PC-3 (cell line): ENCODE results near the gene ATP6V1G3. TPM values are rescaled to one million over a fixed set of nuclear protein-coding genes. Genes with fewer than 3 reads are reported as not detected.

Experiments
- ATAC-seq: fragments of 200-7000 bp; cut with Tn5 transposase; 2 replicates; pipeline ENCODE4 v1.9.1; 2020; ENCODE audit warnings: mild to moderate bottlenecking, moderate library complexity
- BruUV-seq: library from RNA; stranded (reverse); fragments of 400-500 nt; replicated peaks from 2 replicates; lab custom pipeline; 2021; lab: Mats Ljungman, UMichigan
- CTCF ChIA-PET: fragments of 300-600 bp; sonication (Branson Sonifier 250); formaldehyde crosslinking; loops from one replicate; lab custom pipeline; 2022; ENCODE audit warnings: antibody characterized with exemption; lab: Charles Lee
- POLR2A ChIA-PET: fragments of 300-600 bp; sonication (Branson Sonifier 250); formaldehyde crosslinking; loops from one replicate; lab custom pipeline; 2022; ENCODE audit warnings: antibody characterized with exemption; ENCODE audit not compliant: unreplicated experiment; lab: Charles Lee
- DNase-seq: peaks from one replicate; pipeline ENCODE4 v3.0.0-alpha.2; 2015
- H2AFZ ChIP-seq: fragments of 300-600 bp; sonication (generic); 2 replicates; pipeline ENCODE4 v1.6.0; 2016; ENCODE audit warnings: antibody characterized with exemption, low read length
- H3F3A ChIP-seq: fragments of 300-600 bp; sonication (generic); one replicate; pipeline ENCODE4 v1.6.0; 2017; ENCODE audit warnings: antibody characterized with exemption, low read length, control low read depth, mild to moderate bottlenecking; ENCODE audit not compliant: unreplicated experiment
- H3K27ac ChIP-seq: fragments of 300-600 bp; sonication (generic); 2 replicates; pipeline ENCODE4 v1.5.1; 2016; ENCODE audit warnings: mild to moderate bottlenecking, low read length
- H3K27me3 ChIP-seq: fragments of 300-600 bp; sonication (generic); 2 replicates; pipeline ENCODE4 v1.6.1; 2016; ENCODE audit warnings: low read length, mixed read lengths
- H3K36me3 ChIP-seq: fragments of 300-600 bp; sonication (generic); 2 replicates; pipeline ENCODE4 v1.6.1; 2016; ENCODE audit warnings: low read depth, mixed run types, low read length, mixed read lengths
- H3K4me1 ChIP-seq: fragments of 300-600 bp; sonication (generic); 2 replicates; pipeline ENCODE4 v1.5.1; 2016; ENCODE audit warnings: low read length; ENCODE audit not compliant: insufficient read depth
- H3K4me2 ChIP-seq: fragments of 300-600 bp; sonication (generic); 2 replicates; pipeline ENCODE4 v1.6.0; 2016; ENCODE audit warnings: low read length
- H3K4me3 ChIP-seq: fragments of 300-600 bp; sonication (generic); 2 replicates; pipeline ENCODE4 v1.5.1; 2016; ENCODE audit warnings: mild to moderate bottlenecking, low read length, mixed read lengths
- H3K79me2 ChIP-seq: fragments of 300-600 bp; sonication (generic); 2 replicates; pipeline ENCODE4 v1.6.1; 2017; ENCODE audit warnings: low read length, mixed read lengths
- H3K9ac ChIP-seq: fragments of 300-600 bp; sonication (generic); 2 replicates; pipeline ENCODE4 v1.6.0; 2016; ENCODE audit warnings: mild to moderate bottlenecking, low read length
- H3K9me2 ChIP-seq: fragments of 300-600 bp; sonication (generic); replicated peaks from 2 replicates; pipeline ENCODE4 v1.6.1; 2016; ENCODE audit warnings: mixed run types, low read length, mixed read lengths
- H3K9me3 ChIP-seq: fragments of 300-600 bp; sonication (generic); 2 replicates; pipeline ENCODE4 v1.6.1; 2016; ENCODE audit warnings: low read length, mixed read lengths
- H4K20me1 ChIP-seq: fragments of 300-600 bp; sonication (generic); 2 replicates; pipeline ENCODE4 v1.6.1; 2016; ENCODE audit warnings: low read length, mixed read lengths
- CTCF ChIP-seq: fragments of 300-600 bp; sonication (generic); conservative IDR thresholded peaks from 2 replicates; pipeline ENCODE4 v1.5.1; 2017; ENCODE audit warnings: antibody characterized with exemption, low read depth, mild to moderate bottlenecking, low read length
- EZH2 ChIP-seq: fragments of 300-600 bp; sonication (generic); IDR thresholded peaks from one replicate; pipeline ENCODE4 v1.6.1; 2017; ENCODE audit warnings: antibody characterized with exemption, mild to moderate bottlenecking, low read length; ENCODE audit not compliant: unreplicated experiment
- EZH2phosphoT487 ChIP-seq: fragments of 300-600 bp; sonication (generic); IDR thresholded peaks from 2 replicates; pipeline ENCODE4 v1.6.1; 2018; ENCODE audit warnings: mild to moderate bottlenecking, antibody characterized with exemption, low read length, borderline replicate concordance
- intact Hi-C: fragments of 100-400 bp; cut with micrococcal nuclease; formaldehyde crosslinking; loops from 2 replicates; pipeline ENCODE4 v1.9.0; 2023
- total RNA-seq: library from RNA; depleted of rRNA; stranded (reverse); fragments of >200 nt; gene quantifications from 2 replicates; pipeline ENCODE4 v1.2.3, GENCODE V29; 2014

ATP6V1G3 gene
- total RNA-seq, 1 experiment from 2014 or later, result not detected

GRCh38 chr1:198494139-198494538 lies 46.3 kb downstream of the ATP6V1G3 start:
- peaks cover 7% of the 10 kb centered on the region for H3F3A ChIP-seq
- no peaks in the 10 kb centered on the region for H3K79me2 ChIP-seq
- no peaks in the 10 kb centered on the region for H3K36me3 ChIP-seq
- H2AFZ ChIP-seq, result no peak overlapping the region
- no peaks in the 10 kb centered on the region for H3K9me3 ChIP-seq
- no peaks in the 10 kb centered on the region for H4K20me1 ChIP-seq
- no peaks in the 10 kb centered on the region for H3K9me2 ChIP-seq
- no peak overlapping the region for H3K9ac ChIP-seq
- ATAC-seq (no peak), DNase-seq (no peak)
- H3K27me3 ChIP-seq, result no peaks in the 10 kb centered on the region
- intact Hi-C loops, result no loop called here
- H3K4me2 ChIP-seq, result no peak overlapping the region
- CTCF ChIA-PET, result no interaction called here
- peaks cover 52% of the 10 kb centered on the region for H3K4me1 ChIP-seq
- no peak overlapping the region for H3K4me3 ChIP-seq
- no TSS peak for BruUV-seq
- no peak overlapping the region for H3K27ac ChIP-seq
- POLR2A ChIA-PET, result no interaction called here
- no peak for TF ChIP-seq EZH2
- TF ChIP-seq EZH2phosphoT487, result no peak
- TF ChIP-seq CTCF, result no peak

- ATAC-seq (peak; percentile 7; the same call in 1 of the 2 replicates), DNase-seq (no peak)
- ChIA-PET CTCF (no interaction called here), POLR2A (no interaction called here)
- Histone ChIP-seq H3K27me3 (no peaks in the 10 kb centered on the region), H2AFZ (no peak overlapping the region), H3K4me2 (peak overlapping the region; percentile 52), H4K20me1 (no peaks in the 10 kb centered on the region), H3K79me2 (no peaks in the 10 kb centered on the region), H3K4me1 (peaks cover 52% of the 10 kb centered on the region), H3K9ac (no peak overlapping the region), H3F3A (peaks cover 7% of the 10 kb centered on the region), H3K36me3 (no peaks in the 10 kb centered on the region), H3K9me2 (no peaks in the 10 kb centered on the region), H3K9me3 (no peaks in the 10 kb centered on the region), H3K4me3 (no peak overlapping the region), H3K27ac (peak overlapping the region; percentile 58)
- BruUV-seq, result no TSS peak
- TF ChIP-seq EZH2phosphoT487 (no peak), CTCF (no peak), EZH2 (no peak)
- intact Hi-C loops, result no loop called here
Observed at GRCh38 chr1:198493329-198493728, 47.2 kb downstream of the ATP6V1G3 start.

GRCh38 chr1:198492872-198493271 lies 47.6 kb downstream of the ATP6V1G3 start:
- no peaks in the 10 kb centered on the region for H4K20me1 ChIP-seq
- CTCF ChIA-PET, result no interaction called here
- no peaks in the 10 kb centered on the region for H3K27me3 ChIP-seq
- H3K9me3 ChIP-seq, result no peaks in the 10 kb centered on the region
- no peaks in the 10 kb centered on the region for H3K9me2 ChIP-seq
- H2AFZ ChIP-seq, result no peak overlapping the region
- POLR2A ChIA-PET, result no interaction called here
- H3K4me3 ChIP-seq, result no peak overlapping the region
- TF ChIP-seq CTCF (no peak), EZH2phosphoT487 (no peak), EZH2 (no peak)
- ATAC-seq (peak; percentile 63), DNase-seq (peak; percentile 83)
- H3F3A ChIP-seq, result peaks cover 7% of the 10 kb centered on the region
- H3K4me2 ChIP-seq, result peak overlapping the region; percentile 52
- intact Hi-C loops, result no loop called here
- H3K36me3 ChIP-seq, result no peaks in the 10 kb centered on the region
- peak overlapping the region; percentile 58 for H3K27ac ChIP-seq
- no TSS peak for BruUV-seq
- H3K79me2 ChIP-seq, result no peaks in the 10 kb centered on the region
- H3K9ac ChIP-seq, result no peak overlapping the region
- H3K4me1 ChIP-seq, result peaks cover 48% of the 10 kb centered on the region
